Prostate gland (tissue), 2 donors: ENCODE data around the gene CHST8. TPM values are rescaled to one million over a fixed set of nuclear protein-coding genes. Genes with fewer than 3 reads are reported as not detected.

Experiments
- DNase-seq: peaks from one replicate; pipeline ENCODE4 v3.0.0-alpha.2; 2019; ENCODE audit warnings: low spot score
- H3K27ac ChIP-seq, 2 donors: fragments of 200-600 bp; sonication (generic); 2 replicates each; pipeline ENCODE4 v1.5.1; 2017 to 2019
- H3K27me3 ChIP-seq: fragments of 200-600 bp; sonication (generic); replicated peaks from 2 replicates; pipeline ENCODE4 v1.5.1; 2019; ENCODE audit not compliant: insufficient read depth
- H3K36me3 ChIP-seq, 2 donors: fragments of 200-600 bp; sonication (generic); 1 replicate in 1 of 2; 2 replicates in 1 of 2; pipeline versions ENCODE4 v1.5.1 to v1.8.1; 2017 to 2019
- H3K4me1 ChIP-seq: fragments of 200-600 bp; sonication (generic); replicated peaks from 2 replicates; pipeline ENCODE4 v1.5.1; 2019
- H3K4me3 ChIP-seq, 2 donors: fragments of 200-600 bp; sonication (generic); 2 replicates each; pipeline ENCODE4 v1.5.1; 2017 to 2019
- H3K9me3 ChIP-seq: fragments of 200-600 bp; sonication (generic); 2 replicates; pipeline ENCODE4 v1.5.1; 2017
- POLR2A ChIP-seq: fragments of 450-650 bp; IDR thresholded peaks from one replicate; pipeline ENCODE4 v1.6.1; 2016; ENCODE audit warnings: antibody characterized with exemption, mild to moderate bottlenecking
- POLR2AphosphoS5 ChIP-seq: sonication (generic); formaldehyde crosslinking; IDR thresholded peaks from one replicate; pipeline ENCODE4 v1.6.1; 2017; ENCODE audit warnings: antibody characterized with exemption
- WGBS: methylation state at CpG from one replicate; pipeline ENCODE4 v1.1.5; 2018; 5-methylcytosine and 5-hydroxymethylcytosine counted together
- intact Hi-C: fragments of 100-400 bp; cut with DNase I; formaldehyde crosslinking; loops from one replicate; pipeline ENCODE4 v1.14.2; 2022
- total RNA-seq, 2 donors: library from RNA; depleted of rRNA; stranded (reverse); fragments of >200 nt; gene quantifications; one replicate each; pipeline ENCODE4 v1.1.0, GENCODE V29; 2016
- TF ChIP-seq, protein P1 (sequence below), 4 experiments: fragments of 200-600 bp in 2 of 4; fragments of 450-650 bp in 2 of 4; sonication (generic) in 2 of 4; IDR thresholded peaks; 1 replicate in 3 of 4; 2 replicates in 1 of 4; pipeline ENCODE4 v1.5.1; 2016 to 2019; ENCODE audit warnings: antibody characterized with exemption in 4 of 4, mild to moderate bottlenecking in 2 of 4, moderate library complexity in 2 of 4

Gene CHST8
- total RNA-seq, 2 donors from 2014 or later = 1.3 to 2.7 TPM

DNA sequence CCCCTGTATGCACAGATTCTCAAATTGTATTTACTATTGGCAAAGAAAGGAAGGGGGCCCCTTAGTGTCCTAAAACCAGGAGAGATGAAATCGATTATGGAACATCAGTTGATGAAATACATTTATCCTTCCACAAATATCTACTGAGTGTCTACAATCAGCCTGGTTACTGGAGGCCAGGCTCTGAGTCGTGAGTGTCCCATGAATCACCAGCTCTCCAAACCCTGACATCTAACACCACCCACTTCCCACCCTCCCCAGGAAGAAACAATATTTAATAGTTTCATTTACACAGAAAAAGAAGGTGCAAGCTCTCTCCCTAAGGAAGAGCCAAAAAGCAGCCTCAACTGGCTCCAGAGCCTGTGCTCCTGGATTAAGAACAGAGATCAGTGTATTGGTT is 200.1 kb downstream of the CHST8 start:
- DNase-seq = no peak
- TF ChIP-seq POLR2A = no peak
- TF ChIP-seq POLR2AphosphoS5 = no peak
- TF ChIP-seq, protein P1, sequence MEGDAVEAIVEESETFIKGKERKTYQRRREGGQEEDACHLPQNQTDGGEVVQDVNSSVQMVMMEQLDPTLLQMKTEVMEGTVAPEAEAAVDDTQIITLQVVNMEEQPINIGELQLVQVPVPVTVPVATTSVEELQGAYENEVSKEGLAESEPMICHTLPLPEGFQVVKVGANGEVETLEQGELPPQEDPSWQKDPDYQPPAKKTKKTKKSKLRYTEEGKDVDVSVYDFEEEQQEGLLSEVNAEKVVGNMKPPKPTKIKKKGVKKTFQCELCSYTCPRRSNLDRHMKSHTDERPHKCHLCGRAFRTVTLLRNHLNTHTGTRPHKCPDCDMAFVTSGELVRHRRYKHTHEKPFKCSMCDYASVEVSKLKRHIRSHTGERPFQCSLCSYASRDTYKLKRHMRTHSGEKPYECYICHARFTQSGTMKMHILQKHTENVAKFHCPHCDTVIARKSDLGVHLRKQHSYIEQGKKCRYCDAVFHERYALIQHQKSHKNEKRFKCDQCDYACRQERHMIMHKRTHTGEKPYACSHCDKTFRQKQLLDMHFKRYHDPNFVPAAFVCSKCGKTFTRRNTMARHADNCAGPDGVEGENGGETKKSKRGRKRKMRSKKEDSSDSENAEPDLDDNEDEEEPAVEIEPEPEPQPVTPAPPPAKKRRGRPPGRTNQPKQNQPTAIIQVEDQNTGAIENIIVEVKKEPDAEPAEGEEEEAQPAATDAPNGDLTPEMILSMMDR (IDR thresholded peaks at IDR 0.05) = no peak
- Histone ChIP-seq H3K4me3 (no peak overlapping the region), H3K27ac (no peak overlapping the region), H3K9me3 (no peaks in the 10 kb centered on the region), H3K4me1 (no peaks in the 10 kb centered on the region), H3K36me3 (no peaks in the 10 kb centered on the region), H3K27me3 (no peaks in the 10 kb centered on the region)
- WGBS = 90% methylated on average over 2 of the region's 2 CpGs
- intact Hi-C loops = no loop called here

Other genes starting within 250 kb of the CHST8 start
- 10 to 100 TPM; 15.7 to 19.7 TPM for gene CEBPG, start 248.2 kb upstream of the CHST8 start, total RNA-seq
- 10 to 100 TPM; 74.0 to 89.9 TPM for gene PEPD, start 100.2 kb upstream of the CHST8 start, total RNA-seq
- gene KCTD15, start 174.9 kb downstream of the CHST8 start, total RNA-seq = 10 to 100 TPM; 41.7 to 74.6 TPM